OCI-M1 (cell line): Measurements from ENCODE around the gene DPH5.

ENCODE experiments used
- DNase-seq: peaks from one replicate; lab custom pipeline; 2025; lab: John Stamatoyannopoulos, UW

Gene DPH5

GRCh38 chr1:100941580-100942216, 83.9 kb downstream of the DPH5 start:
- DNase-seq: no peak

GRCh38 chr1:100941098-100941527, 84.5 kb downstream of the DPH5 start:
- DNase-seq: no peak
